Endothelial cell (in vitro differentiated cells): Measurements from ENCODE around the gene POMGNT2. TPM values are rescaled to one million over a fixed set of nuclear protein-coding genes. Genes with fewer than 3 reads are reported as not detected.

Experiments used
- DNase-seq: peaks from one replicate; pipeline ENCODE4 v3.0.0; 2021; ENCODE audit warnings: low spot score
- H3K27ac Mint-ChIP-seq: one replicate; pipeline ENCODE4 v1.8.0; 2021; ENCODE audit warnings: mixed read lengths, inconsistent platforms; ENCODE audit not compliant: unreplicated experiment
- H3K27me3 Mint-ChIP-seq: one replicate; pipeline ENCODE4 v1.8.0; 2021; ENCODE audit warnings: mild to moderate bottlenecking, moderate library complexity, mixed read lengths, inconsistent platforms; ENCODE audit not compliant: unreplicated experiment
- H3K36me3 Mint-ChIP-seq: one replicate; pipeline ENCODE4 v1.8.0; 2021; ENCODE audit warnings: mild to moderate bottlenecking, low read depth, mixed read lengths, inconsistent platforms; ENCODE audit not compliant: unreplicated experiment
- H3K4me1 Mint-ChIP-seq: one replicate; pipeline ENCODE4 v1.8.0; 2021; ENCODE audit warnings: mild to moderate bottlenecking, mixed read lengths, inconsistent platforms; ENCODE audit not compliant: unreplicated experiment
- H3K4me3 Mint-ChIP-seq: one replicate; pipeline ENCODE4 v1.8.0; 2021; ENCODE audit warnings: mild to moderate bottlenecking, mixed read lengths, inconsistent platforms; ENCODE audit not compliant: unreplicated experiment
- H3K9me3 Mint-ChIP-seq: one replicate; pipeline ENCODE4 v1.8.0; 2021; ENCODE audit warnings: mixed read lengths, inconsistent platforms; ENCODE audit not compliant: unreplicated experiment
- CTCF ChIP-seq: fragments of 200-600 bp; sonication (generic); IDR thresholded peaks from one replicate; pipeline ENCODE4 v1.5.0; 2021; ENCODE audit warnings: antibody characterized with exemption; ENCODE audit not compliant: unreplicated experiment
- total RNA-seq: library from RNA; stranded (reverse); fragmentation: NEBNext Ultra II Directional; extraction: Animal tissue kit (Norgen Biotek cat#: 25700); gene quantifications from one replicate; pipeline ENCODE4 v1.2.1, GENCODE V29; 2021; ENCODE audit not compliant: unreplicated experiment

The POMGNT2 gene
- total RNA-seq, 1 donor from 2014 or later, result 12.1 TPM

- Mint-ChIP-seq H3K27ac (no peak overlapping the region), H3K4me1 (no peaks in the 10 kb centered on the region), H3K9me3 (no peaks in the 10 kb centered on the region), H3K27me3 (peaks cover 4% of the 10 kb centered on the region), H3K4me3 (no peak overlapping the region), H3K36me3 (peaks cover 31% of the 10 kb centered on the region)
- TF ChIP-seq CTCF, result no peak
- no peak for DNase-seq
These were observed 23.4 kb downstream of the POMGNT2 start for GRCh38 chr3:43082457-43082856.

- DNase-seq, result no peak
- Mint-ChIP-seq H3K36me3 (peaks cover 31% of the 10 kb centered on the region), H3K9me3 (no peaks in the 10 kb centered on the region), H3K4me3 (no peak overlapping the region), H3K4me1 (no peaks in the 10 kb centered on the region), H3K27me3 (peaks cover 4% of the 10 kb centered on the region), H3K27ac (no peak overlapping the region)
- no peak for TF ChIP-seq CTCF
These were observed 24.1 kb downstream of the POMGNT2 start for GRCh38 chr3:43081796-43082195.

GRCh38 chr3:43080726-43081568 lies 24.9 kb downstream of the POMGNT2 start:
- H3K27ac Mint-ChIP-seq, result no peak overlapping the region
- no peak for DNase-seq
- H3K36me3 Mint-ChIP-seq, result peaks cover 31% of the 10 kb centered on the region
- H3K4me1 Mint-ChIP-seq, result no peaks in the 10 kb centered on the region
- H3K9me3 Mint-ChIP-seq, result no peaks in the 10 kb centered on the region
- peaks cover 4% of the 10 kb centered on the region for H3K27me3 Mint-ChIP-seq
- no peak for TF ChIP-seq CTCF
- H3K4me3 Mint-ChIP-seq, result peak overlapping the region; percentile 80

GRCh38 chr3:43079536-43080332 lies 26.1 kb downstream of the POMGNT2 start:
- Mint-ChIP-seq H3K36me3 (peaks cover 31% of the 10 kb centered on the region), H3K27ac (no peak overlapping the region), H3K9me3 (no peaks in the 10 kb centered on the region), H3K4me3 (peak overlapping the region; percentile 37), H3K4me1 (no peaks in the 10 kb centered on the region), H3K27me3 (peaks cover 4% of the 10 kb centered on the region)
- TF ChIP-seq CTCF, result no peak
- DNase-seq, result no peak

- Mint-ChIP-seq H3K4me1 (no peaks in the 10 kb centered on the region), H3K9me3 (no peaks in the 10 kb centered on the region), H3K36me3 (peaks cover 31% of the 10 kb centered on the region)
These were observed 28.2 kb downstream of the POMGNT2 start for GRCh38 chr3:43077707-43078106.

More at GRCh38 chr3:43077707-43078106, 28.2 kb downstream of the POMGNT2 start:
- no peak for DNase-seq
- Mint-ChIP-seq H3K27ac (no peak overlapping the region), H3K4me3 (no peak overlapping the region), H3K27me3 (peaks cover 4% of the 10 kb centered on the region)
- no peak for TF ChIP-seq CTCF
